ENCODE results near the gene ARL10.
"Not testable (repeated sequence)": the region's sequence is repeated elsewhere in the genome, so short reads cannot be mapped to it uniquely, and the experiment has no call there.

Gene ARL10

DNA sequence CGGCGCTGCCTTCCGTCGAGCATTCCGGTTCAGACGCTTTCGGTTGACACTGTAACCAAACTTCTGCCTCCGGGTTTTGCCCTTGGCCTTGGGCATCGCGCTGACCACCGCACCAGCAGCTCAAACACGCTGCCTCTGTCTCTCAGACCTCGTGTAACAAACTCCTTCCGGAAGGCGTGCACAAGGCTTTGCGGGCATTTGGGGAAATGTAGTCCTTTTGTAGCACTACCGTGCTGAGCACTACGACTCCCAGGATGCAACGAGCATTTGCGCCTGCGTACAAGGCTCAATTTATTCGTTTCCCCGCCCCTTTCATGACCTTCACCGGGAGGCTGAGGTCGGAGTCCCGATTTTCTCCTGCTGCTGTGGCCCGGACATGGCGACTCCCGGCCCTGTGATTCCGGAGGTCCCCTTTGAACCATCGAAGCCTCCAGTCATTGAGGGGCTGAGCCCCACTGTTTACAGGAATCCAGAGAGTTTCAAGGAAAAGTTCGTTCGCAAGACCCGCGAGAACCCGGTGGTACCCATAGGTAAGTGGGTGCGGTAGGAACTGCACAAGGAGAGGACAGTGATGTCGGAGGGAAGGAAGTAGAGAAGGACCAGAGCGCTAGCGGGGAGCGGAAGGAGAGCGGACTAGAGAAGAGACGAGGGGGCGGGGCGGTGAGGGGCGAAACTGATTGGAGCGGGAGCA, 23.3 kb downstream of the ARL10 start, which contains the start of the genes HIGD2A and NOP16:
Gene HIGD2A (plus strand): TSS at position 308 of the 691 bp plus-strand sequence. CDS start 69 bp downstream, at position 377.
Gene NOP16 (minus strand): TSS at position 155 of the 691 bp plus-strand sequence. CDS start 59 bp downstream, at position 96.
- DNase-seq (ENCODE audit: low read depth in 1 of 2, low spot score in 1 of 2) = peak; percentile 98

DNA sequence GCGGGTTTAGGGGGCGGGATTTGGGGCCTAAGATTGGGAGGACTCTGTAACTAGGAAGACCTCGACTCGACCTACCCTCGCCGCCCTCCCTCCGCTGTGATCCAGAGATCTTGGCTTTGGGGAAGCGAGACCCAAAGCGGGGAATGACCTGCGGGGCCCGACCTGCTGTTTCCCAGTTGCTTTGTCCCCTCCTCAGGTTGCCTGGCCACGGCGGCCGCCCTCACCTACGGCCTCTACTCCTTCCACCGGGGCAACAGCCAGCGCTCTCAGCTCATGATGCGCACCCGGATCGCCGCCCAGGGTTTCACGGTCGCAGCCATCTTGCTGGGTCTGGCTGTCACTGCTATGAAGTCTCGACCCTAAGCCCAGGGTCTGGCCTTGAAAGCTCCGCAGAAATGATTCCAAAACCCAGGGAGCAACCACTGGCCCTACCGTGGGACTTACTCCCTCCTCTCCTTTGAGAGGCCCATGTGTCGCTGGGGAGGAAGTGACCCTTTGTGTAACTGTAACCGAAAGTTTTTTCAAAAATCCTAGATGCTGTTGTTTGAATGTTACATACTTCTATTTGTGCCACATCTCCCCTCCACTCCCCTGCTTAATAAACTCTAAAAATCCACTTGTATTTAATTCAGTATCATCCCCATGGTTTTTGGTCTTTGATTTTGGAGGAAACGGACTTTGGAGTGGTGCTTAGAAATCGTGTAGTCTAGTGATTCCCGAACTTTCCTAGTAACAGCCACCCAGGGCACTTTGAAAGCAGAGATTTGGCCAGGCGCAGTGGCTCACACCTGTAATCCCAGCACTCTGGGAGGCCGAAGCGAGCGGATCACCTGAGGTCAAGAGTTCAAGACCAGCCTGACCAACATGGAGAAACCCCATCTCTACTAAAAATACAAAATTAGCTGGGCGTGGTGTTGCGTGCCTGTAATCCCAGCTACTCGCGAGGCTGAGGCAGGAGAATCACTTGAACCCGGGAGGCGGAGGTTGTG, 24.1 kb downstream of the ARL10 start:
- DNase-seq (ENCODE audit: low read depth in 1 of 2, low spot score in 1 of 2) = no peak

DNA sequence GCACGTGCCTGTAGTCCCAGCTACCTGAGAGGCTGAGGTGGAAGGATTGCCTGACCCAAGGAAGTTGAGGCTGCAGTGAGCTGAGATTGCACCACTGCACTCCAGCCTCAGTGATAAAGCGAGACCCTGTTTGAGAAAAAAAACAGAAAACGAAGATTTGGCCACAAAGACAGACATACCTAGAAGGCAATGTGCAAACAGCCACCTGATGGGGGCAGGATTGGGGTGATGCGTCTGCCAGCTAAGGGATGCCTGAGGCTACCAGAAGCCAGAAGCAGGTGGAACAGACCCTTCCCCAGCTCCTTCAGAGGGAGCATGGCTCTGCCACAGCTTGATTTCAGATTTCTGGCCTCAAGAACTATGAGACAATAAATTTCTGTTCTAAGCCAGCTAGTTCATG, 26.2 kb downstream of the ARL10 start:
- no peak for DNase-seq (ENCODE audit: low read depth in 1 of 2, low spot score in 1 of 2)

DNA sequence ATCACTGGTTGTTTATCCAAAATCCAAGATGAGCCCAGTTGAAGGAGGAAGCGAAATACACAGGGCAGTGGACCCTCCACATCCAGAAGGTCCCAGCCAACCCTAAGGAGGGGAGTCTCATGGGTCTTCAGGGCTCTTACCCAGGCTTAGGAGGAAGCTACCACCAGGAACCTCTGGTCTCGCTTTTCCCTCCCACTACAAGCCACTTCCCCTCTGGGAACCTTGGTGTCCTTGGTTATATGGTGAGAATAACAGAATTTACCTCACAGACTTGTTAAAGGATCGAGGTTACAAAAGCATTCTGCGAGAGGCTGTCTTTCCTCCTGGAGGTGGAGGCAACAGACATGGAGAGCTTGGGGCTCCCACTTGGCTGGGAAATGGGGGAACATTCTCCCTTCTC, 26.7 kb downstream of the ARL10 start:
- DNase-seq (ENCODE audit: low read depth in 1 of 2, low spot score in 1 of 2) = no peak

DNA sequence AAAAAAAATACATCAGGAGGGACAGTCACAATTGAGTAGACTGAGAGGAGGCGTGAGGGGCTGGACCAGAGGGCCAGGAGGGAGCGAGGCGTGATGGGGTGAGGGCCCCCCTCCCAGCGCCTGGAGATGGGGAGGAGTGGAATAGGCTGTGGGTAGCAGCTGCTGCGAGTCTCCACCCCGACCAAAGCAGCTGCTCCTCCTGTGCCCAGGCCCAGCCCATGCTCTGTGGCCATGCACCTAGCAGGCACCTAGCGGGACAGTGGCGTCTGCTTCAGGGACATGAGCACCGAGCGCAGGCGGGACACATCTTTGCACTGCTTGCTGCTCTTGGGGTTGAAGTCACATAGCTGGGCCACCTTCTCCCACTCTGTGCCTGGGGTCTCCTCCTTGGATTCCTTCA, 27.2 kb downstream of the ARL10 start:
- no peak for DNase-seq (ENCODE audit: low read depth in 1 of 2, low spot score in 1 of 2)

DNA sequence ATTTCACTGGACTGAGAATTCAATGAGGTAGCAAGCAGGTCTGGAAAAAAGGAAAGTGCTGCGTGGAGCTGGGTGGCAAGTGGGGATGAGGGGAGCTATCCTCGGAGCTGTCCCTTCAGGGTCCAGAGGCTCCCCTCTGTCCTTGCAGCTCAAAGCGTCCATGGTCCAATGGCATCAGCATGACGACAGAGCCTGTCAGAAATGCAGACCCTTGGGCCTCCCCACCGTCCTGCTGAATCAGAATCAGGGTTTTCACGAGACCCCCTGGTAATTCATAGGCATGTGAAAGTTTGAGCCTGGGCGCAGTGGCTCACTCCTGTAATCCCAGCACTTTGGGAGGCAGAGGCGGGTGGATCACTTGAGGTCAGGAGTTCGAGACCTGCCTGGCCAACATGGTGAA, 28.8 kb downstream of the ARL10 start:
- no peak for DNase-seq (ENCODE audit: low read depth in 1 of 2, low spot score in 1 of 2)

DNA sequence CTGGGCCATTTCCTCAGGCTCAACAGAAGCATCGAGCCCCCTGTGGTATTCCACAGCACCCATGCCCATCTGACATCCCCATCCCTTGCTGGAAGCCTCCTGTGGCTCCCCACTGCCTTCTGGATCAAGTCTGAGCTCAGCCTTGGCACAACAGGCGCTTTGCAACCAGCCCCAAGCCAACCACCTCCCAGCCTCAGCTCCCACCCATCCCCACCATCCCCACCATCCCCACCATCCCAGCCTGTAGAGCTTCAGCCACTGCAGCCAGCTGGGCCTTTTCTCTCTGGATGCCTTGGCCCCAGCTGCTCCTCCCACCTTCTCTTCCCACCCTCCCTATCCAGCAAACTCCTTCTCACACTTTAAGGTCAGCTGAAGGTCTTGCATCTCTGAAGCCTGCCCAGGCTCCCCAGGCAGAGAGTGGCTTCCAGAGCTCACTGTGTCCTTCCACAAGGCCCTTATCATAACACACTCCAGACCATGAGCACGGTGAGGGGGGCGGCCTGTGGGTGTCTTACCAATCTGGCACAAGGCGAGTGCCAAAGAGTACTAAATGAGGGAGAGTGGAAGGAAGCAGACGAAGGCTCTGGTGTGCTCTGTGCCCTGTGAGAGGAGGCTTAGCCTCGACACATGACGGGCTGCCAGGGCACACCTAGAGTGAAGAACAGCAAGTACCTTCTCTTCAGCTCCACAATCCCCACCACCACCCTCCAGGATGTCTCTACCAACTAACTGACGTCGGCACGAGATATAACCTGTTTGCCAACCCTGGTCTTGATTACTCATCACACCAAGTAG, 29.8 kb downstream of the ARL10 start:
- DNase-seq (ENCODE audit: low read depth in 1 of 2, low spot score in 1 of 2) = no peak

DNA sequence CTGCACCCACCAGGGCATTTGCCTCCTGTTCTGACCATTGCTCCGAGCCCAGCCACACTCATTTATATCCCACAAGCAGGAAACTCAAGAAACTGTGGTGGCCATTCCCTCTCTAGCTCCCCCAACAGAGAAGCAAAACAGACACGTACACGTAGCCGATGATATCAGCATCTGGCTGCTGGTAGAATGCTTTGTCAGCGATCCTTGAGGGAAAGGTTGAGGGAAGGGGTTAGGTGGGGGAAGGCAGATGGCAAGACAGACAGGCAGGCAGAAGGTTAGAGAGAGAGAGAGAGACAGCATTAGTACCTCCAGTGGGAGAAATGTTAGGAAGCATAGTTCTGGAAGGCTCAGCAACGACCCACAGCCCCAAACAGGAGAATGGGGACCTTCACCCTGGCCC, 31.0 kb downstream of the ARL10 start:
- DNase-seq (ENCODE audit: low read depth in 1 of 2, low spot score in 1 of 2) = no peak

DNA sequence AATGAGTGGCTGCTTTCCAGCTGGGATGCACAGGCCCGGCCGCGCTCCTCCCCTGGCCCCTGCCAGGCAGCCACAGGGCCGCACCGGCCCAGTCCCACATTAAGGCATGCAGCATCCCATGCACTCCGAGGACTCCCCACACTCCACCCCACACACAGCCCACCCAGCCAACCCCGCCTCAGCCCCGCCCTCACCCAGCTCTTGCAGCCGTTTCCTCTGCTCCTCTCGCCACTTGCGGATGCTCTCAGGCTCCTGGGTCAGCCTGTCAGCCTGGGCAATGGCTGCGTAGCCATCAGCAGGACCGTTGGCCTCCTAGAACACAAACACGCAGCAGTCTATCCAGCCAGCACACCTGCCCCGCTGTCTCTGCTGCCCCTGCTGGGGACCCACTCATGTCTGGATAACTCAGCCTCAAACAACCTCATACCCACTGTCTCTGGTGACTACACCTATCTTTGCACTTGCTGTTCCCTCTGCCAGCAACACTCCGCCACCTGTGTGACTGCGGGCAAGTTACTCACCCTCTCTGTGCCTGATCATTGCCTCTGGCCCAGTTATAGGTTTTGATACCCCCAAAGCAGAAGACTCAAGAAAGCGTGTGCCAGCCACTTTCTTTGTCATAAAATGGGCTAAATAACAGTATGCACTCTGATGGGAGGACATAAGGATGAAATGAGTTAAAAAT, 32.6 kb downstream of the ARL10 start:
- no peak for DNase-seq (ENCODE audit: low read depth in 1 of 2, low spot score in 1 of 2)

DNA sequence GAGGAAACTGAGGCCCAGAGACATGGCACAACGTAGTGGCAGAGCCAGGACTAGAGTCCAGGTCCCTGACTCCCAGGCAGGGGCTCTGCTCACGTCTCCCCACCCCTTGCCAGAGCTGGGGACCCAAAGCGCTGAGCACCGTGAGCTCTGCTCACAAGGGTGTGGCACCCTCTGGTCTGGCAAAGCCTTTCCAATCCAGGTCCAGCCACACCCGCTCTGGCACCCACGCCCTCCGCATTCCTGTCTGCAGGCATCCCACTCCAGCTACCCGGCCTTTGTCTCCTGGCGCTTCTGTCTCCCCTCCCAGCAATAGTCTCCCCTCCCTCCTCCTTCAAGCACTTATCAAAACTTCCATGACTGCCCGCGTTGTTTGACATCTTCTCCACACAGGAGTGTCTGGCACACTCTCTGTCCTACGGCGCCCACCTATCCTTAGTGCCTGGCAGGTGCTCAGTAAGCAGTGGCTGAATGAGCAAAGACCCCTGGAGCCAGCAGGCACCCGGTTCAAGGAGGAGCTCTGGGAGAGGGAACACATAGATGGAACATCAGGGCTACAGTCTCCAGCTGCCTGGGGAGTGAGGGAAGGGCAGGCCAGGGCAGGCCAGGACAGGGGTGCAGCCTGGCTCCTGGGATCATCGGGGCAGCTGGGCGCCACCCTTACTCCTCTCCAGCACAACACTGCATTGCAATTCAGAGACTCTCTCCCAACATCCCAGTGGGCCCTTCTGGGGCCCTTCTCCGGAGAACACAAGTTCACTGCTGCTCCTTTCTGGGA, 35.3 kb downstream of the ARL10 start:
- no peak for DNase-seq (ENCODE audit: low read depth in 1 of 2, low spot score in 1 of 2)

DNA sequence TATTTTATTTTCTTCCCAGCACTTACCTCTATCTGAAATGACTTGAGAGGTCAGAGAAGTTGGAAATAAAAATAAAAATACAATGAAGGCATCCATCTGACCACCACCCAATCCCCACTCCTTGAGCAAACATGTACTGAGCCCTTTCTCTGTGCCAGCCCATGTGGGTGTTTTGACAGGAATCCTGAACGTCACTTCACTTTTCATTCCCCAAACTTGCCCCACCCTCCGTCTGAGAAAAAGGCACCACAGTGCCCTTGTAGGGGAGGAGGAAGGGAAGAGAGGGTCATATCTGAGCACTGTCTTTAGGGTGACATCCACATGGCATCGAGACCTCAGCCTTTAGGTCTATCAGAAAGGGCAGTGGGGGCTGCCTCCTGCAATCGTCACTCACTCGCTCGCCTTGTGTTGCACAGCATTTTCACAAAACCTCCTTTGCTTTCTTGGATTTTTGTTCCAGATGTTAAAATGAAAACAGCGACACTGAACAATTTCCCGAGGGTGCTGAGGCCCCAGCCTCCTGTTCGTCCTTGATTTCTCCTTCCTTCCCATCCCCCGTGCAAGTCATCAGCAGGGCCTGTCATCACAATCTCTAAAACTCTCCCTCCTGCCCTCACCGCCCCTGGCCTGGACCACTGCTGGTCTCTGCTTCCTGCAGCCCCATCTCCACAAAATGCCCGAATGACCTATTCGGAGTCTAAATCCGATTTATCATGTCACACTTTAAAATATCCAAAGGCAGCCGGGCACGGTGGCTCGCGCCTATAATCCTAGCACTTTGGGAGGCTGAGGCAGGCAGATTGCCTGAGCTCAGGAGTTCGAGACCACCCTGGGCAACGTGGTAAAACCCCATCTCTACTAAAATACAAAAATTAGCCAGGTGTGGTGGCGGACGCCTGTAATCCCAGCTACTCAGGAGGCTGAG, 36.3 kb downstream of the ARL10 start:
- DNase-seq (ENCODE audit: low read depth in 1 of 2, low spot score in 1 of 2) = no peak

DNA sequence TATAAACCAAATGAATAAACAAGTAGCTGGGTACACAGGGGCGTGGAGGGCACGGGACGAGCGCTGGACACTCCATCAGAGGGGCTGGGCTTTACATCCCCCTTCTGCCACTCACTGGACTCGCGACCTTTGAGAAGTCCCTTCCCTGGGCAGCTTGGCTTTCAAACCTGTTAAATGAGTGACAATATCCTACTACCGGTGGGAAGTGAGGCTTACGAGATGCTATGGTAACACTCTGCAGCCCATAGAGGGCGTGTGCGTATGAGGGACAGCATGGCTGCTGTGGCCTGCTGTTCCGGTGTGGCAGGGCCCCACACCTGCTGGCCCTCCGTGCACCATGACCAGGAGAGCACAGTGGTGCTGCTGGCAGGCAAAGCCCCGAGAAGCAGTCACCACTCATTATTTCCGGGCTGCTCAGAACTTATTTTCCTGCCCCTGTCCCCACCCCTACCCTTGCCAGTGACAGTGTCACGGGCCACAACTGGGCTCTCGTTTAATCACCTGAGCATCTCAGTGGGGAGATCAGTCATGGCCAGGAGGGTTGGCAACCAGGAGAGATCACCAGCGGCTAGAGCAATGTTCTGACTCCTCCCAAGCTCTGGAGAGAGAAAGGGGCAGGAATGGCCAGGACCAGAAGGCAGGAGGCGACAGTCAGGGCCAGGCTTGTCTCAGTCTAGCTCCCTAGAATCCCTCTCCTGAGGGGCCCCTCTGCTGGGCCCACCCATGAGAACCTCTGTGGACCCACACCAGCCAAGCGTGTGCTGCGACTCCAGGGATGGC, 40.6 kb downstream of the ARL10 start:
- no peak for DNase-seq (ENCODE audit: low read depth in 1 of 2, low spot score in 1 of 2)

DNA sequence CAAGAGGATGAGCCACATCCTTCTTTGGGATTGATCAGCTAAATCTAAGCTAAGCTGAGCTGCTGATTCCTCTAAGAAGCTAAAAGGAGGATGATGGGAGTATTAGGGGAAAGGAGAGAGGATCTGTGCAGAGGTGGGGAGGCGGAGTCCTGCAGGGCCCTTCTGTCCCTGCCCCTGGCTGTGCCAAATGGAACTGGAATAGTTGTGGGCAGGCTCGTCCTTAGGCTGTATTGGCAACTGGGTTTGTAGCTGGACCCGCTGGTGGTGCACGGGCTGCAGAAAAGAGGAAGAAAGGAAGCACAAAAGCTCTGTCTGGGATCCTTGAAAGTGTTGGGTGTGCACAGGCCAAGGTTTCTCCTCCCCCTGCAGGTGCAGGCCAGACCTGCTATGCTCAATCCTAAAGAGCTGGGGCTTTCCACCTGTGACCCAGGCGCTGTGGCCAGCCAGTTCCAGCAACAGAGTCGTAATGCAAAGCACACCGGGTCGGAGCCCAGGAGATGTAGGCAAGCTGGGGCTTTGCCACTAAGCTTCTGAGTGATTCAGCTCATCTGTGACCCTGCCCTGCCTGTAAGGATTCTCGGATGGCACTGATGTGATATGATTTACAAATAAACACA, 41.3 kb downstream of the ARL10 start:
- no peak for DNase-seq (ENCODE audit: low read depth in 1 of 2, low spot score in 1 of 2)

DNA sequence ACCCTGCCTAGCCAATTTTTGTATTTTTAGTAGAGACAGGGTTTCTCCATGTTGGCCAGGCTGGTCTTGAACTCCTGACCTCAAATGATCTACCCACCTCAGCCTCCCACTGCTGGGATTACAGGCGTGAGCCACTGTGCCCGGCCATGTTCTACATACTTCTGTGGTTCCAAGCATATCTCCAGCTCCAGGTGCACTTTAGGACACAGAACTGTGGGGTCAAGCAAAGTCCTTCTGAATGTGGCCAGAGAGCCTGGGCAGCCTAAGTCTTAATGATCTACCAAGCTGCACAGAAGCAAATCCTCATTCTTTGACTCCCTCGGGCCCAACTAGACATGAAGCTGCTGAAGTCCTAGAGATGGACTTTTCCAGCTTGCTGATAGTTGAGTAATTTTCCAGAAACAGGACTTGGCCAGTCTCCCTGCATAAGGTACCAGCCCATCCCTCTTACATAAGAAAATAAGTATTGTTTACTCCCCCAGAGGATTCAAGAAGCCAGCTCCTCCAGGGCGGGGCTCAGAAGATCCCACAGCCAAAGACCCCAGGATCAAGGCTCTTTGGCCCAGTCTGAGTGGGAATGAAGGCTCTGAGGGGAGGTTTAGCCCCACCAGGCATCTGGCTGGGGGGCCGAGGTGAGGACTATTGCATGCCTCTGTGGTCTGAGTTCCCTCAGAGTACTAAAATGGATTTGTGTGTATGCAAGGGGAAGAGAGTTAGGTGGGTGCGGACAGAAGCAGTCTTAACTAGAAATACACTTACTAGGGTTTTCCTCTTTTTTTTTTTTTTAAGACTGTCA, 42.4 kb downstream of the ARL10 start:
- DNase-seq (ENCODE audit: low read depth in 1 of 2, low spot score in 1 of 2) = no peak

DNA sequence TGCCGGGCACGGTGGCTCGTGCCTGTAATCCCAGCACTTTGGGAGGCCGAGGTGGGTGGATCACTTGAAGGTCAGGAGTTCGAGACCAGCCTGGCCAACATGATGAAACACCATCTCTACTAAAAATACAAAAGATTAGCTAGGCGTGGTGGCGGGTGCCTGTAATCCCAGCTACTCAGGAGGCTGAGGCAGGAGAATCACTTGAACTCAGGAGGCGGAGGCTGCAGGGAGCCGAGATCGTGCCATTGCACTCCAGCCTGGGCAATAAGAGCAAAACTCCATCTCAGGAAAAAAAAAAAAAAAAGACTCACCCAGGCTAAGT, 42.9 kb downstream of the ARL10 start:
- DNase-seq (ENCODE audit: low read depth in 1 of 2, low spot score in 1 of 2) = not testable (repeated sequence)

DNA sequence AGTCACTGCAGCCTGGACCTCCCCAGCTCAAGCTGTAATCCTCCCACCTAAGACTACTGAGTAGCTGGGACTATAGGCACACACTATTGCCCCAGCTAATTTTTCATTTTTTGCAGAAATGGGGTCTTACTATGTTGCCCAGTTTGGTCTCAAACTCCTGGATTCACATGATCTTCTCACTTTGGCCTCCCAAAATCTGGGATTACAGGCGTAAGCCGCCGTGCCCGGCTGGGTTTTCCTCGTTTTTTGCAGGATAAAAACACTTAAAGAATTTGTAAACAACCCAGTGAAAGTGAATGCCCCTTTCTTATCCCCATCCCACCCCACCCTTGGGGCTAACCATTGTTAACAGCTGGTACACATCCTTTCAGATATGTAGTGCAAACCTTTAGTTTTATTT, 43.3 kb downstream of the ARL10 start:
- no peak for DNase-seq (ENCODE audit: low read depth in 1 of 2, low spot score in 1 of 2)

DNA sequence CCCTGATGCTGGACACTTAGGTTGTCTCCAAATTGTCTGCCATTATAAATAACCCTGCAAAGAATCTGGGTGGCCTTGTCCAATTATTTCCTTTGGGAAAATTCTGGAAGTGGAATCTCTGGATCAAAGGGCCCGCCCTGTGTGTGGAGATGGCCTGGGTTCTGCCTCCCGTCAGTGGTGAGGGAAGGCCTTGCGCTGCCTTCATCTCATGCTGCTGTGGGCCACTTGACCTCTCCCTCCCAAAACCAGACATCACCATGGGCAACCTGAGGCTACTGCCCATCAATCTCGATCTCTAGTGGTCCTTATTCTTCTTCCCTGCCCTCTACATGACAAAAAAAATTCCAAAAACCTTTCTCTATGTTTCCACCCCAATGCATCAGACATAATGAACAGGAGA, 44.5 kb downstream of the ARL10 start:
- DNase-seq (ENCODE audit: low read depth in 1 of 2, low spot score in 1 of 2) = no peak

Measured in activated T-helper 1 cell treated with anti-CD3 and anti-CD28 coated beads, Interleukin-2, amount 50 U/mL, for 16 hours (primary cell).